ENCODE data around the gene RALGAPB. TPM values are rescaled to one million over a fixed set of nuclear protein-coding genes. Genes with fewer than 3 reads are reported as not detected.

RALGAPB gene
- total and polyA plus RNA-seq, 2 of the 13 experiments (the other 11 are each of a cell fraction or from before 2014, with no cell fraction given), result 17.6 to 30.6 TPM

- TF ChIP-seq MTF2 (CRISPR knock-in tag; IDR thresholded peaks at IDR 0.05; ENCODE audit: borderline replicate concordance) (no peak), IRF2 (CRISPR knock-in tag; IDR thresholded peaks at IDR 0.05) (peak; percentile 95), ZNF556 (CRISPR knock-in tag; IDR thresholded peaks at IDR 0.05; ENCODE audit: borderline replicate concordance) (peak; percentile 64; the same call in 1 of the 2 replicates), ZNF747 (CRISPR knock-in tag; IDR thresholded peaks at IDR 0.05; ENCODE audit: borderline replicate concordance) (peak; percentile 89), GZF1 (CRISPR knock-in tag; IDR thresholded peaks at IDR 0.05) (no peak; the same call in 1 of the 2 replicates), ZNF883 (CRISPR knock-in tag; IDR thresholded peaks at IDR 0.05; ENCODE audit: not compliant biosample characterization) (peak; percentile 97), TFDP1 (CRISPR knock-in tag; IDR thresholded peaks at IDR 0.05; ENCODE audit: borderline replicate concordance) (peak; percentile 87; the same call in 1 of the 2 replicates), JUND (CRISPR knock-in tag; IDR thresholded peaks at IDR 0.05) (no peak), NFE2L2 (IDR thresholded peaks at IDR 0.05; ENCODE audit: low read length) (no peak), KMT2A (CRISPR knock-in tag; IDR thresholded peaks at IDR 0.05) (peak; percentile 91), POLR2G (IDR thresholded peaks at IDR 0.05; ENCODE audit: low read depth, low read length) (peak; percentile 95), NFAT5 (CRISPR knock-in tag; IDR thresholded peaks at IDR 0.05) (0 out of 2 replicates have a peak, but pooled peaks have one; percentile 66), PRMT3 (CRISPR knock-in tag; IDR thresholded peaks at IDR 0.05; ENCODE audit: borderline replicate concordance, low read depth) (no peak), HOXA5 (CRISPR knock-in tag; IDR thresholded peaks at IDR 0.05) (peak; percentile 95), ARID5B (CRISPR knock-in tag; IDR thresholded peaks at IDR 0.05) (peak; percentile 89), ZSCAN31 (CRISPR knock-in tag; IDR thresholded peaks at IDR 0.05; ENCODE audit: low read depth) (peak; percentile 99), PLSCR1 (CRISPR knock-in tag; IDR thresholded peaks at IDR 0.05; ENCODE audit: borderline replicate concordance) (no peak), TP53 (CRISPR knock-in tag; conservative IDR thresholded peaks at IDR 0.05) (peak; percentile 93)
These were observed at the start of gene RALGAPB (continued) for GRCh38 chr20:38472513-38473366.
